Measurements from ENCODE around the gene PAX2.

DNA sequence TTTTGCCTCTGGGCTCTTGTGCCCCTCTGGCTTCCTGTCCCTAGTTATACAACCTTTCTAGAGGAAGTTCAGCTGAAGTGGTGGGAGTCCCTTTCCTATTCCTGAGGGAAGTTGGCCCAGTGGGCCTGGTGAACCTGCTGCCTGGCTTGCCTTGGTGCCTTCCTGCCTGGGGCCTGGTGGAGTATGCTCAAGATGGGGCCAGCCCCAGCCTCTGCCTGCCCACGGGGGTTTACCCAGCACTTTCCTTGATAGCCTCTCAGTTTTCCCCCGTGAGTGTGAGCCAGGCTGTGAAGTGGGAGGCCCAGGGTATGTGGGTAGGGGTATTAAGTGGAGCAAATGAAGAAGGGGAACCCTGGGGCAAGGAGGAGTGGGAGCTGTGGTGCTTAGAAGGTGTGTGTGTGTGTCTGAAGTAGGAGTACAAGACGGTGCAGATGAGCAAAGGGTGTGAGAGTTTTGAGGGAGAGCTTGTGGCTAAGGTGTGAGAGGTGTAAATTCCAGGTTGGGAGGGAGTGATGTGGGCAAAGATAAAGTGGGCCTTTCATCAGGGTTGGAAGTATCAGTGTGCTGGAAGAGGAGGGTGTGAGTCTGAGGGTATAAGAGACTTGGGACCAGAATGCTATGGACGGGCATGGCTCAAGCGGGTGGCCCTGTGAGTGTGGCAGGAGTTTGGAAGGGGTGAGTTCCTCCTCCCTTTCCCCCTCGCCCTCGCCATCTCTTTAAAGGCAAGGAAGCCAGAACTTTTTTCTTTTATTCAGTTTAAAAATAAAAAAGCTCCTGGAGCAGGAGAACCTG lies 10.9 kb upstream of the PAX2 start:
- TF ChIP-seq, protein P1, sequence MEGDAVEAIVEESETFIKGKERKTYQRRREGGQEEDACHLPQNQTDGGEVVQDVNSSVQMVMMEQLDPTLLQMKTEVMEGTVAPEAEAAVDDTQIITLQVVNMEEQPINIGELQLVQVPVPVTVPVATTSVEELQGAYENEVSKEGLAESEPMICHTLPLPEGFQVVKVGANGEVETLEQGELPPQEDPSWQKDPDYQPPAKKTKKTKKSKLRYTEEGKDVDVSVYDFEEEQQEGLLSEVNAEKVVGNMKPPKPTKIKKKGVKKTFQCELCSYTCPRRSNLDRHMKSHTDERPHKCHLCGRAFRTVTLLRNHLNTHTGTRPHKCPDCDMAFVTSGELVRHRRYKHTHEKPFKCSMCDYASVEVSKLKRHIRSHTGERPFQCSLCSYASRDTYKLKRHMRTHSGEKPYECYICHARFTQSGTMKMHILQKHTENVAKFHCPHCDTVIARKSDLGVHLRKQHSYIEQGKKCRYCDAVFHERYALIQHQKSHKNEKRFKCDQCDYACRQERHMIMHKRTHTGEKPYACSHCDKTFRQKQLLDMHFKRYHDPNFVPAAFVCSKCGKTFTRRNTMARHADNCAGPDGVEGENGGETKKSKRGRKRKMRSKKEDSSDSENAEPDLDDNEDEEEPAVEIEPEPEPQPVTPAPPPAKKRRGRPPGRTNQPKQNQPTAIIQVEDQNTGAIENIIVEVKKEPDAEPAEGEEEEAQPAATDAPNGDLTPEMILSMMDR (IDR thresholded peaks at IDR 0.05), result no peak
- TF ChIP-seq CHD2 (IDR thresholded peaks at IDR 0.05; ENCODE audit: low read length, partially characterized antibody) (no peak), SMC3 (IDR thresholded peaks at IDR 0.05) (no peak), PHF8 (IDR thresholded peaks at IDR 0.05; ENCODE audit: borderline replicate concordance, low read depth) (no peak), HMGXB4 (CRISPR knock-in tag; IDR thresholded peaks at IDR 0.05; ENCODE audit: borderline replicate concordance) (no peak), POLR2A (IDR thresholded peaks at IDR 0.05; ENCODE audit: low read length) (no peak), MYC (IDR thresholded peaks at IDR 0.05; ENCODE audit: borderline replicate concordance, low read length) (no peak), RFX5 (IDR thresholded peaks at IDR 0.05) (no peak), BHLHE40 (IDR thresholded peaks at IDR 0.05; ENCODE audit: low read depth, low read length) (no peak)
- TF ChIP-seq, protein P2, sequence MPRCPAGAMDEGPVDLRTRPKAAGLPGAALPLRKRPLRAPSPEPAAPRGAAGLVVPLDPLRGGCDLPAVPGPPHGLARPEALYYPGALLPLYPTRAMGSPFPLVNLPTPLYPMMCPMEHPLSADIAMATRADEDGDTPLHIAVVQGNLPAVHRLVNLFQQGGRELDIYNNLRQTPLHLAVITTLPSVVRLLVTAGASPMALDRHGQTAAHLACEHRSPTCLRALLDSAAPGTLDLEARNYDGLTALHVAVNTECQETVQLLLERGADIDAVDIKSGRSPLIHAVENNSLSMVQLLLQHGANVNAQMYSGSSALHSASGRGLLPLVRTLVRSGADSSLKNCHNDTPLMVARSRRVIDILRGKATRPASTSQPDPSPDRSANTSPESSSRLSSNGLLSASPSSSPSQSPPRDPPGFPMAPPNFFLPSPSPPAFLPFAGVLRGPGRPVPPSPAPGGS (IDR thresholded peaks at IDR 0.05), result no peak

All from A549 (cell line).